ENCODE measurements around the gene APOA5. TPM values are rescaled to one million over a fixed set of nuclear protein-coding genes. Genes with fewer than 3 reads are reported as not detected.

APOA5 gene
- total and polyA plus RNA-seq, 2 donors (not counting 3 experiments of a cell fraction or from before 2014, with no cell fraction given) = not detected

- peak overlapping the region; percentile 63 for H3K4me2 ChIP-seq (ENCODE audit: insufficient read depth, low read length)
- no TSS peak for BruUV-seq (replicated peaks)
- peaks cover 21 to 28% of the 10 kb centered on the region in 2 experiments for H3K36me3 ChIP-seq (ENCODE audit: control insufficient read depth in 2 of 2, extremely low read depth in 1 of 2, insufficient read depth in 2 of 2, low read length in 2 of 2)
- dilution Hi-C loops (cut with MboI; ENCODE audit: extremely low pct_ligation_motif_present, low sequenced_read_pairs) = no loop called here
- H3K9me3 ChIP-seq (replicated peaks; ENCODE audit: control insufficient read depth, insufficient read depth, low read length) = no peaks in the 10 kb centered on the region
- ChIA-PET POLR2A (interaction anchor here (0.5 to 1.4 kb wide), 4 partner anchors 69 to 414 kb away, joined by 3 to 8 read pairs (median 3); partner anchors contain the start of gene SIK3), CTCF (interaction anchor here (1.0 to 6.2 kb wide), 8 partner anchors 13 to 440 kb away, joined by 3 to 210 read pairs (median 4); no protein-coding TSS in a partner anchor)
- peaks cover 13% of the 10 kb centered on the region for H3K4me1 ChIP-seq (ENCODE audit: control insufficient read depth, extremely low read depth, insufficient read depth, low read length)
- H3K9ac ChIP-seq (replicated peaks; ENCODE audit: extremely low read depth, insufficient read depth, low read length) = peak overlapping the region; percentile 88
- FAIRE-seq (no peak), DNase-seq (ENCODE audit: low read depth, low spot score) (no peak)
- H3K27ac ChIP-seq (ENCODE audit: insufficient read depth, low read depth, low read length) = peak overlapping the region; percentile 40
- H2AFZ ChIP-seq (ENCODE audit: low read depth, low read length) = peak overlapping the region; percentile 92
- H3K79me2 ChIP-seq (ENCODE audit: control insufficient read depth, insufficient read depth, low read length) = peaks cover 15% of the 10 kb centered on the region
- H4K20me1 ChIP-seq (replicated peaks; ENCODE audit: control insufficient read depth, extremely low read depth, insufficient read depth, low read length) = no peaks in the 10 kb centered on the region
- intact Hi-C loops (cut with micrococcal nuclease) = loop anchor here (5.0 kb wide), 1 partner anchor 540 kb away; the partner anchor contains the start of gene CEP164
- H3K4me3 ChIP-seq (replicated peaks in 1 of 3; ENCODE audit: insufficient read depth in 1 of 3, low read depth in 1 of 3, low read length in 3 of 3) = peak overlapping the region; percentile 76 to 92 (median 88)
- no peaks in the 10 kb centered on the region for H3K9me1 ChIP-seq (replicated peaks; ENCODE audit: control insufficient read depth, extremely low read depth, insufficient read depth, low read length)
- H3K27me3 ChIP-seq (ENCODE audit: control insufficient read depth in 2 of 2, insufficient read depth in 2 of 2, low read length in 2 of 2) = no peaks in the 10 kb centered on the region
- TF ChIP-seq POLR2A (IDR thresholded peaks at IDR 0.05; ENCODE audit: low read depth, low read length) (no peak), POLR2AphosphoS5 (IDR thresholded peaks at IDR 0.05; ENCODE audit: insufficient read depth, low read depth, low read length) (no peak), FOS (IDR thresholded peaks at IDR 0.05; ENCODE audit: borderline replicate concordance, insufficient read depth, low read length) (no peak), JUN (IDR thresholded peaks at IDR 0.05; ENCODE audit: borderline replicate concordance, insufficient read depth, insufficient read length, low read depth) (no peak), MYC (IDR thresholded peaks at IDR 0.05; ENCODE audit: low read depth, low read length) (no peak), GATA2 (IDR thresholded peaks at IDR 0.05; ENCODE audit: insufficient read depth, insufficient read length, low read depth, low read length) (no peak)
- TF ChIP-seq, protein P1, sequence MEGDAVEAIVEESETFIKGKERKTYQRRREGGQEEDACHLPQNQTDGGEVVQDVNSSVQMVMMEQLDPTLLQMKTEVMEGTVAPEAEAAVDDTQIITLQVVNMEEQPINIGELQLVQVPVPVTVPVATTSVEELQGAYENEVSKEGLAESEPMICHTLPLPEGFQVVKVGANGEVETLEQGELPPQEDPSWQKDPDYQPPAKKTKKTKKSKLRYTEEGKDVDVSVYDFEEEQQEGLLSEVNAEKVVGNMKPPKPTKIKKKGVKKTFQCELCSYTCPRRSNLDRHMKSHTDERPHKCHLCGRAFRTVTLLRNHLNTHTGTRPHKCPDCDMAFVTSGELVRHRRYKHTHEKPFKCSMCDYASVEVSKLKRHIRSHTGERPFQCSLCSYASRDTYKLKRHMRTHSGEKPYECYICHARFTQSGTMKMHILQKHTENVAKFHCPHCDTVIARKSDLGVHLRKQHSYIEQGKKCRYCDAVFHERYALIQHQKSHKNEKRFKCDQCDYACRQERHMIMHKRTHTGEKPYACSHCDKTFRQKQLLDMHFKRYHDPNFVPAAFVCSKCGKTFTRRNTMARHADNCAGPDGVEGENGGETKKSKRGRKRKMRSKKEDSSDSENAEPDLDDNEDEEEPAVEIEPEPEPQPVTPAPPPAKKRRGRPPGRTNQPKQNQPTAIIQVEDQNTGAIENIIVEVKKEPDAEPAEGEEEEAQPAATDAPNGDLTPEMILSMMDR (IDR thresholded peaks at IDR 0.05; ENCODE audit: extremely low read depth in 1 of 2, insufficient read depth in 1 of 2, low read depth in 1 of 2, low read length in 2 of 2) = no peak
- TF ChIP-seq, protein P2, sequence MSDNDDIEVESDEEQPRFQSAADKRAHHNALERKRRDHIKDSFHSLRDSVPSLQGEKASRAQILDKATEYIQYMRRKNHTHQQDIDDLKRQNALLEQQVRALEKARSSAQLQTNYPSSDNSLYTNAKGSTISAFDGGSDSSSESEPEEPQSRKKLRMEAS (IDR thresholded peaks at IDR 0.05; ENCODE audit: insufficient read depth, insufficient read length) = no peak
These were observed 4.3 kb downstream of the APOA5 start for GRCh38 chr11:116787436-116787785.
